GM21529 (cell line): ENCODE results near the gene NOTCH3.

ENCODE experiments used
- ATAC-seq: cut with Tn5 transposase; IDR thresholded peaks from one replicate; pipeline ENCODE4 v1.9.1; 2021; ENCODE audit not compliant: unreplicated experiment

NOTCH3 gene

DNA sequence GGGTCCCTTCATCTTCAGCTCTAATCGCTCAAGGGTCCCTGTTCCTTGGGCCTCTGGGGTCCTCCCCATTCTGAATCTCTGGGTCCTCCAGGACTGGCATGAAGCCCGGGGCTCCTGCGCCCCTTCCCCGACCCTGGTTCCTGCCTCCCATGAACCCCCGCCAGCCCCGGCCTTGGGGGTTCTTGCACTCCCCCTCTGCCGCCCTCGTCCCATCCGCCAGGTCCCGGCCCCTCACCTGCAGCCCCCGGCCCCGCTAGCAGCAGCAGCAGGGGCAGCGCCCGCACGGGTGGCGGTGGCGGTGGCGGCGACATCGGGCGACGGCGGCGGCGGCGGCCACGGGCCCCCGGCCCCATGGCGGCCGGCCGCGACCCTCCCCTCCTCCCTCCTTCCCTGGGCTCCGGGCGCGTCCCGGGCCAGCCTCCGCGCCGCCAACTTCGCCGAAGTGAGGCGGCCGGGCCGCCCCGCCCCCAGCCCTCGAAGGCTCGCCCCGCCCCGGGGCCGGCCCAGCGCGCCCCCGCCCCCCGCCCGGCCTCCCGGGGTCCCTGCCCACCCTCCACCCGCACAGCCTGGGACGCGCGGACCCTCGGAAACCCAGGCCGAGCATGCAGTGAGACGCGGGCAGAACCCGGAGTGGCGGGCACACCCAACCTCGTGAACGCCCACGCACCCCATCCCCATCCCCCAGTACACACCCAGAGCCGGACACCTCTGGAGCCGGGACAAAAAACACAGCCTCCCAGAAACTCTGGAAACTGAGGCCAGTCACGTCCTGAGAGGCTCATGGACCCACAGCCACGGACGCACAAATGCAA, at the start of gene NOTCH3:
Gene NOTCH3, minus strand, starts transcription at position 443 of the 812 bp plus-strand sequence. Its CDS starts 90 bp downstream, at position 353.
- ATAC-seq, result no peak

DNA sequence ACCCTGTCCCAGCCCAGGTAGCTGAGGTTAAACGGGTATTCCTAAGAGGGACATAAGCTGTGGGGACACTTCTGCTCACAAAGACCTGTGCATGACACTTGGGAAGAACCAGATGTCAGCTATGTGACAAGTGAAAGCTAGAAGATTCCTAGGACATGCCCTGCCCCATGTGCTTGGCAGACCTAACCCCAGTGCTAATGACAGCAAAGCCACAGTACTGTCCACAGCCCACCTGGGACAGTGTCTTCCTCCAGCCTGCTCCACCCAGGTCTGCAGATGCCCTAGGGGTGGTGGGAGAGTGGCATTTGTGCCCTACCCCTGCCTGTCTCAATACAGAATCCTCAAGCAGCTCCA, 49.8 kb upstream of the NOTCH3 start:
- no peak for ATAC-seq

DNA sequence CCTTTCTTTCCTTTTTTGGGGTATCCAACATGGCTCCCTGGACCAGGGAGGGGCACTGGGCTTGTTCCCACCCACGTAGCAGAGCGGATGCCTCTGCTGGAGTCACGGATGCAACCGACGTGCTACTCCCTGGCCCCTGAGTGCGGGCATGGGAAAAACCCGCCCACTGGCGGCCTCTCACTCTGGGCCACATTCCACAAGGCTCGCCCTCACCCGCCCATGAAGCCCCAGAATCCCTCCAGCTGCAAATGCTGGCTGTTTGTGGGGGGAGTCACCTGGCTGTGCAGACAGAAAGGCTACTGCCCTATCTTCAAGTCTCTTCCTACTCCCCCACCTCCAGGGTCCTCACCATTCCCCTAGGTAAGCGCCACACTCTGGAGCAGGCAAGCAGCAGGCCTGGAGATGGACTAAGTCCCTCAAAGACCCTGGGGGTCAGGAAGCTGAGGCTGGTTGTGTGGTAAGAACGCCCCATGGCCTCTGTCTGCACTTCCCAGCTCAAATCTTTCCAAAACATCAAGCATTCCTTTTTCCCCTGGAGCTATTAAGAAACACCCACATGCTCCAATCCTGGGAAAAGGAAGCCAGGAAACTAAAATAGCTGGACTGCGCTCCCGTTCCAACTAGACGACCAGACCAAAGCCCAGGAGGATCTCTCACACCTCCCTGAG, 49.3 kb upstream of the NOTCH3 start:
- no peak for ATAC-seq

DNA sequence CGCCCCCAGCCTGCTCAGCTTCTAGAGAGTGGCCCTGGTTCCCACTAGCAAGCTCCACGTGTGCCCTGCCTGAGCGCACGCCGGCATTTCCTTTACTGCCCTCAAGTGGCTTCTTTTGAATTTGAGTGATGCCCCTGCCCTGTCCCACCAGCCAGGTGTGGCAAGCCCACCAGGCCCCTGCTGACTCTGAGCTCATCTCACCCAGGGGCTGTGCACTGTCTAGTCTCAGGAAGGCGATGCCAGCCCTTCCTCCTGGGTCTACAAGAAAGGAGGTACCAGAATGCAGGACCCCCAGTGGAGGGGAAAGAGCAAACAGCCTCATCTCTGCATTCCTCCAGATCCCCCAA, 48.7 kb upstream of the NOTCH3 start:
- no peak for ATAC-seq

DNA sequence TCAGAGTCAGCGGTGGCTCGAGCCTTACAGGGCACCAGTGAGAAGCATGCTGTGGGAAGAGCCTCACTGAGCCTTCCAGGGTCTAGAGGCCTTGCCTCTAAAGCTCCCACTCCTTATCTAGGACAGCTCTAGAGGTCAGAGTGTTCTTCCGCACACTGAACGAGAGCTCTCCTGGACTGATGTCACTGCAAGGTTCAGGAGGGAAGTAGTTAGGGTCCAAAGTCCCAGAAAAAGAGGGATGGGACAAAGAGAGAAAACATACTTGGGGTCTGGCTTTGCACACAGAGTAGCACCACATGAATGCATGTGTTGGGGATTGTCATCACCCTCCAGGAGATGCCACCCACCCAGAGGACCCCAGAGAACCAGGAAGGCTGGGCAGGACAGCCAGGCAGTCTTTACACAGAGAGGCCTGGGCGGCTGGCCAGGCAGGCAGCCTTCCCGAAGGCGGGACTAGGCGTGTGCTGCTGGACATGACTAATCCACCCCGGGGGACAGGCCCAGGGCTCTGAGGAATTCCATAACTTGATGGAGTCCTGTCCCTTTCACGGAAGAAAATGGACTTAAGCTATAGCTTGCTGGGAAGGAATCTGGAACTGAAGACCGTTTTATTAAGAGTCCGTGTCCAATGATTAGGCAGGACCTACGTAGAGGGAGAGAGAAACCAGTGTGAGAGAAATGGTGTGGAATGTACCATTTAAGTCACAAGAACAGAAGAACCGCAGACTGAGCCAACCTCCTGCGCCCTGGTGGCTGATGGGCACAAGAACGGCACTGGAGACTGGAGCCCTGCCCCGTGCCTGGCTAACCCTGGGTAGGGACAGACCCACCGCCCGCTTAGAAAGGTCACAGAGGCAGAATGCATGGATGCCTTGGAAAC, 48.1 kb upstream of the NOTCH3 start:
- no peak for ATAC-seq

DNA sequence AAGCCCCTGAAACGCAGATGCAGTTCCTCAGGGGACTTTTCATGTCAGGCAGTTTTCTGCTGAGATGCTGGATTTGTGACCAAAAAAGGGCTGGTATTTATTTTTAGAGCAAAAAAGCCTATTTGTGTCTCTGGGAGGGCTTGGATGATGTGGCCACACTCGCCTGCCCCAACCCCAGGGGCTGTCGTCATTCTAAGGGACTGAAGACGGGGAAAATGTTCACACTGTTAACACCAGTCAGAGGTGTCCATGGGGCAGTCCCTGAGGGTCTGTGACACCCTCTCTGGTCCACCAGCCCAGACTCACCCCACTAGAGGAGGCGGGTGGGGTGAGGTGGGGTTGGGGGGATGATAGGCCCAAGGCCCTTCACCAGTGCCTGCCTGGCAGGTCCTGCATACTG, 47.3 kb upstream of the NOTCH3 start:
- ATAC-seq, result no peak

DNA sequence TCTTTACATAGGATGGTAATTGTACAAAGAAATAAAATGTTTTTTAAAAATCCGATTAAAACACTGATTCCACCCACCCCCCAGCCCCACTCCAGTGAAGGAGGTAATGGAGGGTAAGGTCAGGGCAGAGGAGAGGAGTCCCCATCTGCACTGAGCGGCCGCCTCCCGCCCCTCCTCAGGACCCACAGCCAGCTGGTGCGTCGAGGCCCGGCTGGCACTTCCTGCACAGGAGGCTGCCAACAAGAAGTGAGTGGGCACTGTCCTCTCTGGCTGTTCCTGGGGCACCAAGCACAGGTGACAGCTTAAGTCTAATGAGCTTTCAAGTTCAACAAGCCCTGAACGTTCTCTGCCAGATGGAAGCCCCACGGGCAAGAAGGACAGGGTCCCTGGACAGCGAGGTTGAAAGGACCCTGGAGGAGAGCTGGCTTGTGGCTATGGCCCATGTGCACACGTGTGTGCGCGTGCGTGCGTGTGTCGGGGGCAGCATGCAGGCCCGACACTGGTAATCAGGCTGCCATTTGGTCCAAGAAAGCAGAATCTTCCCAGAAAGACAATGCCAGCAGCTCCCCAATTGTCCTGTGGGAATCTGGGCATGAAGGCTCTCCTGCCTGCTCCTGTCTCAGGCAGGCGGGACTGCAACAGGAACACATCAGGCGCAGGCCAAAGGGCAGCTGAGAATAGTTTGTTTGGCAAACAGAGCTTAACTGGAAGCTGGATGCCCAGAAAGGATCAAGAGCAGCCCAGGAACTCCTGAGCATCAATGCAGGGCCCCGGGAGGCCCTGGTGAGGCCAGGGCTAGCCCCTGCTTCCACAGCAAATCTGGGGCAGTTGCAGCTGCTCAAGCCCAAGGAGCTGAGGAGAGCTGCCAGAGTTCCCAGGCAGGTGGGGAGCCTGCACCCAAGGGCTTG, 46.6 kb upstream of the NOTCH3 start:
- ATAC-seq, result no peak

DNA sequence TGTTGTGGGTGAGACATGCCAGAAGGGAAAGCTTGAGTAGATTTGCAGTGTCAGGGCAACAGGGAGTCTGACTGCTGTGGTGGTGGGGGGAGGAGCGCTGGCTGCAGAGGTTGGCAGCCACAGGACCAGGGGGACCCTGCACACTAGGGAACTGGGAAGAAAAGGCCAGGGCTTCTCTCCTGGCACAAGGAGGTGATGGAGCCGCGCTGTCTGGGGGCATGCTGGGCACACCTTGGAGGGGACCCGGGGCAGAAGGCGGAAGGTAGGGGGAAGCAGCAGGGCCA, 45.3 kb upstream of the NOTCH3 start:
- ATAC-seq, result no peak

DNA sequence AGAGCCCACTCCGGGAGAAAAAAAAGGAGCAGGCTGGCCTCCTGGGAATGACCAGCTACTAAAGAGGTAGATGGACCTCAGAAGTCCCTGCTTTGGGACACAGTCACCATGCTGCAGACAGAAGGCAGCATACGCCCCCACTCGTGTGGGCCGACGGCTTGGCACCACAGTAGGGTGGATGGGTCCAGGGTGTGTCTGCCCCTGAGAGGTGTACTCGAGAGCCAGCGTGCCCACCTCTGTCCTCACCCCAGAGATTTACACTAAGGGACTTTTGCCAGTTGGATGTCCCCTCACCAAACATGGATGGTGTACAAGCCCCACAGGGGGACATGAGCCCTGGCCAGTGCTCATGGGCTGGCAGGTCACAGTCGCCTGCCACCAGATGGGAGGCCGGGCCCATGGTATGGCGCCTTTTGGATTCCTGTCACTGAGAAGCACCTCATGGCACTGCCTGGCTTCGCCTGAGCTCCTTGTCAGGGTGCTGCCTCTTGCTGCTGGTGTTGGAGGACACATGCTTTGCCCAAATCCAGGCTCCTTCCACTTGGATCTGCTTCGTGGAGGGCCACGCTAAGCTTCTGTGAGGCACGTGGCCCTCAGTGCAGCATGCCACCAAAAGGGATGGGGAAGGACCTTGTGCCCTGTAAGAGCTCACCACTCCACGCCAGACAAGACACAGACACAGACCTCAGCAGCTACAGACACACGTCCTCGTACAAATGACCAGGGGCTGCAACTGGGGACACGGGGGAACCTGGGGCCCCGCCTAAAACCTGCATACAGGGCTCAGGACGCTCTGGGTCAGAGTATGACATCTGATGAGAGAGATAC, 44.8 kb upstream of the NOTCH3 start:
- no peak for ATAC-seq

DNA sequence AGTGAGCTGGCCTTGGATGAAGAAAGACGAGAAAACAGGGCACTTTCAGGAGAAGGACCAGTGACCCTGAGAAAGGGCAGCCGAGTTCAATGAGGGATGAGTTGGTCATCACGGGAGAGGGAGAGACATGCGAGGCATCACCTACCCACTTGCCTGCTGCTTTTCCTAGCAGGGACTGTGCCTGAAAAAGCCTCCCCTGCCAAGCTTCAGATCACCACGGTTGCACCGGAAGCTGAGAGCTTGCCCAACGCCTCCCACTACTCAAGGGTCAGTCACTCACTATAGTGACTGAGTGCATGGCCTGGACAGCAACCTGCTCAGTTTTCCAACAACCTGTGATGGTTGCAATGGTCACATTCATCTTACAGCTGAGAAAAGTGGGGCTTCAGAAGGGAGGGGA, 44.0 kb upstream of the NOTCH3 start:
- no peak for ATAC-seq

DNA sequence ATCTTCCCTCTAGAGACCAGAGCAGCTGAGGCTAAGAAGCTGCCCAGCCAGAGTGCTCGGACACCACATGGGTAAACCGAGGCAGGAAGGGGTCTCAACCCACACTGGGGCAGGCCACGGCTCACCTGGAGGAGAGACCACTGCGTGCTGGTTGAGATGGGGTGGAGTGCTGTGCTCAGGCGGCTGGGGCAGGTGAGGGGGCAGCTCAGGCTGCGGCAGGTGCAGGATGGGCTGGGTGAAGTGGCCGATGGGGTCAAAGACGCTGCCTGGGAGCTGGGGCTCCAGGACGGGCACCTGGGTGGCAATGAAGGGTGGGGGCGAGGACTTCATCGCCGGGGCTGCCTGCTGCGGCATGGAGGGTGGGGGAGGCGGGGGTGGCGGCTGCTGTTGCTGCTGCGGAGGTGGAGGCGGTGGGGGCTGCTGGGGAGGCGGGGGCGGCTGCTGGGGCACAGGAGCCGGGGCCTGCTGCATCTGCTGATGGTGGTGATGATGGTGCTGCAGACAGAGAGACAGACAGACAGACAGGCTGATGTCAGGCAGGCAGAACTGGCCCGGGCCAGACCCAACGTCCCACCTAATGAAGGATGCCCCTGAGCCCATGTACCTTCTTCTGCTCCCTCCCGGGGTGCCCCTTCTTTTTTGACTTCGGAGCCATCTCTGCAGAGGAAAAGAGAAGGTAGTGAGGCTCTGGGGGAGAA, 43.5 kb upstream of the NOTCH3 start:
- ATAC-seq, result no peak

DNA sequence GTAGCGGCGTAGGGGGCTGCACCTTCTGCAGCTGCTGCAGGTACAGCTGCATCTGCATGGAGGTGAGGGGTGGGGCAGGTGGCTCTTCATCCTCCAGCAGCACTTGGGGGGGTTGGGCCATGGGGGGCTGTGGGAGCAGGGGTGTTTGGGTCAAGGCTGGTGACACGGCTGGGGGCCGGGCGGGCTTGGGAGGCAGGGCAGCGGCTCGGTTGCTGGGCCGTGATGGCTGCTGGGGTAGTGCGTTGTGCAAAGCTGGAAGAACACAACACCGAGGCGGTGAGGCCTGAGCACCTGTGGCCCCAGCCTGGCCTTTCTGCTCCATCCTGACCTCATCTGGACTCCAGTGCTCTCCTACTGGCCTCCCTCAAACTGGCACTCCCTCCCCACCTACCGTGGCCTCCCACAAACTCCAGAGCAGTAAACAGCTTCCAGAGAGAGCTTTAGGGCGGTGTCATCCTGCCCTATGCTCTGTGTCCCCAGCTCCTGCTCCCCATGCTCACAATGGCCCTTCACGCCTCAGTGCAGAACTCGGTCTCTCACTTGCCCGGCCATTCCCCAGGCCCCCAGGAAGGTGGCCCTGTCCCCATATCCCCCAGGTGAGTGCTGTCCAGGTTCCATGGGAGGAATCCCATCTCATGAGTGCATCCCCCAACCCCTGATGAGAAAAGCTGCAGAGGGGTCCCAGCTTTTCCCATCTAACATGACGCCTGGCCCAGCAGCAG, 42.6 kb upstream of the NOTCH3 start:
- no peak for ATAC-seq

DNA sequence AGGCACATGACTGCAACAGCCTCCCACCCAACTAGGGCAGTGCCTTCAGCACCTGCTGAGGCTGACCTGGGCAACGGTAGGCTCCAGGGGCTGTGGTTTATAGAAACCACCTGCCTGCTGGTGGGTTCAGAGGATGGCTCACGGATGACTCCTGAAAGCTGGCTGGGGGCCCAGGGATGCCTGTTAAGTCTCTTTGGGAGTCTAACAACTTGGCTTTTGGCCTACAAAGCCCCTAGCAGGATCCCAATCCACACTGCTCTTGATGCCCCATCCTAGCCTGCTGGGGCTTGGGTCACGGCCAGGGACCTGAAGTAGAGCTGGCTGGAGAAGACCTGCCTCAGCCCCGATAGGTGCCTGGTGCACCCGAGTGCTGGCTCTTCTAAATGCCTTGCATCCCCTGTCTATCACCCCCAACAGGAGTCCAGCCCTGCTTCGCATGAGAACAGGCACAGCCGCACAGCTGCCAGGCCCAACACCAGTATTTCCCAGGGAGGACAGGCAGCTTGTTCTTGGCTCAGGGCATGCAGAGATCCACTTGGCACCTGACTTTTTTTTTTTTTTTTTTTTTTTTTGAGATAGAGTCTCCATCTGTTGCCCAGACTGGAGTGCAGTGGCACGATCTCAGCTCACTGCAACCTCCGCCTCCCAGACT, 40.6 kb upstream of the NOTCH3 start:
- no peak for ATAC-seq

DNA sequence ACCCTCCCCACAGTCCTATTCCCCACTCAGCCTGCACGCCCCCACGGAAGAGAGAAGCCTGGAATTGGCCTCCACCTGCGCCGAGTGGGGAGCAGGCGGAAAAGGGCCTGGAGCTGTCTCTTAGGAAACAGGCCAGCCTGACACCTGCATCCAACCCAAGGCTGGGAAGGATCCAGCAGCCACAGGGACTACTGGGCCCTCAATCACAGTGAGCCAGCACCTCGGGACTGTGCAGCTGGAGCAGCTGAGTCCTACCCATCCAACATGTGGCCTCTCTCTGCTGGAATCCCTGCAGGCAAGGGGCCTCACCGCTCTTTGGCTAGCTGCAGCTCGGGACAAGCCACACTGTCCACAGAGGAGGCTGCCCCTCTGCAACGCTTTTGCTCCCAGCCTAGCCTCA, 39.7 kb upstream of the NOTCH3 start:
- no peak for ATAC-seq

DNA sequence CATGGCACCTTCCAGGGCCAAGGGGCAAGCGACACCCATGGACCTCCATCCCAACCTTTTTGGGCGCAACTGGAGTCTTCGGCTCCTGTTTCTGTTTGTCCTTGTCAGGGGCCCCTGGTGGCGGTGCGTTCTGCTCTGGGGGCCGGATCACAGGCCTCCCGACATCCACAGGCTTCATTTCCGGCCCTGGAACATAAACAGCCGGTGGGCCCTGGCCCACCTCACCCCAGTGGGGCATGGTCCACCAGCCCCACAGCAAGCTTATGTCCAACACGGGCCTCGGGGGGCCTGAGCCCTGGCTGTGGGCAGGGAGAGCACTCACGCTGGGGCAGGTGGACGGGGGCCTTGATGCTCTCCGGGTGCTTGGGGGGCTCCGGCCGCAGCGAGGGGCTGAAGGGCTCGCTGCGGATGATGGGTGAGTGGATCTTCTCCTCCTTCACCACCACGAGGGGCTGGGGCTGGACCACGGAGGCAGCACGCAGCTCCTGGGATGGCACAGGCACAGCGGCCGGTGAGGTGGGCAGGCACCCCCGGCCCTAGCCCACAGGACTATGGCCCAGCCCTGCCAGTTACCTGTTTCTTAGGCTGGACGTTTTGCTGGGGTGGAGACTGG, 38.6 kb upstream of the NOTCH3 start:
- ATAC-seq, result no peak

DNA sequence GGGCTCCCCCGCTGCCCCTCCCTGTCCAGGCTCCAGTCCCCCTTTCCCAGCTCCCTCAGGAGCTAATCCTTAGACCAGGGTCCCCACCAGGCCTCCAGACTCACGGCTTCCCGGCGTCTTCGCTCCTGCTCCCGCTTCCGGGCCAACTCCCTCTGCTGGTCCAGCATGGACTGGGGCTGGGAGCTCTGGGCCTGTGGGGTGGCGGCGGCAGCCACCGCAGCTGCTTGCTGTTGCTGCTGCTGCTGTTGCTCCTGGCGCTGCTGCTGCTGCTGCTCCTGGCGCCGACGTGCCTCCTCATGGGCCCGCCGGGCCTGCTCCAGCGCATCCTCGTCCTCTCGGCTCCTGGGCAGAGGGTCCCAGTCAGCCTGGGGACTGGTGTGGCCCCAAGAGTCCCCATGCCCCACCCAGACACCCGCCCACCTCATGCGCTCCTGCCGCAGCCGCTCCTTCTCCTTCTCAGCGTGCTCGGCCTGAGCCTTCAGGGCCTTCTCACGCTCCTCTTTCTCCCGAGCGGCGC, 37.9 kb upstream of the NOTCH3 start:
- ATAC-seq, result no peak

DNA sequence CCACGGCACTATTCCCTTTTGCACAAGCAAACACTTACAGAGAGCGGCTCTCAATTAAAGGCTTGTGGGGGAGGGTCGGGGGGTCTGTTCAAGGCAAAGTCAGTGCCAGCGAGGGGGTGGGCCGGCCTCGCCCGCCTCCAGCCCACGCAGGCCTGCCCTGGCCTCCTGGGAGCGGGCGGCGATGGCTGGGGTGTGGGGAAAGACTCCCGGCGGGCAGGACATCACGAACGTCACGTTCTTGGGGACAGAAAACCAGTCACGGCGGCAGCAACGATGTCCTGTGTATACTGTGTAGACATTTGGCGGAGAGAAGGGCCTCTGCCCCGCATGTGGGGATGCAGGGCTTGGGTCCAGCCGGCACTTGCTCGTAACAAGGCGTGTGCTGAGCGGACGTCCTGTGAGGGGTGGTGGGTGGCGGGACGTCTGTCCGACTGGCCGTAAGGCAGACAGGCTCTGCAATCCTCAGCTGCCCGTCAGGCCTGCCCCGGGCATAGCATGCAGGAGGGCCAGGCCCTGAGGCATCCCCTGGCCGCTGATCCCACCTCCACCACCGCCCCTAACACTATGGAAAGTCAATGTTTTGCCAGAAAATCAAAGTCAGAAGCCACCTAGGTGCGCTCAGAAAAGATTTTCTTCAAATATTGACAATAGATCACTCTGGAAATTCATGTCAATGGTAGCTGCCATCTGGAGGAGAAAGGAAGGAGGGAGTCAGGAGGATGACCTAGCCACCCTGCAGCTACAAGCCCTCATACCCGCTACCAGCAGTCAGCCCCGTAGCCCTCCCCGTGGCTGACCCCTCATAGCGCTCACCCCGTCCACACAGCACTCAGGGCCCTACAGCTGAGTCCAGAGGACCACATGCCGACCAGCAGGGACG, 37.2 kb upstream of the NOTCH3 start:
- ATAC-seq, result no peak
